Measurements from ENCODE around the gene RUSF1.
A peak's percentile ranks its signal among the peaks of the same experiment; 100 is the strongest.
"Not testable (repeated sequence)": the region's sequence is repeated elsewhere in the genome, so short reads cannot be mapped to it uniquely, and the experiment has no call there.

The RUSF1 gene

DNA sequence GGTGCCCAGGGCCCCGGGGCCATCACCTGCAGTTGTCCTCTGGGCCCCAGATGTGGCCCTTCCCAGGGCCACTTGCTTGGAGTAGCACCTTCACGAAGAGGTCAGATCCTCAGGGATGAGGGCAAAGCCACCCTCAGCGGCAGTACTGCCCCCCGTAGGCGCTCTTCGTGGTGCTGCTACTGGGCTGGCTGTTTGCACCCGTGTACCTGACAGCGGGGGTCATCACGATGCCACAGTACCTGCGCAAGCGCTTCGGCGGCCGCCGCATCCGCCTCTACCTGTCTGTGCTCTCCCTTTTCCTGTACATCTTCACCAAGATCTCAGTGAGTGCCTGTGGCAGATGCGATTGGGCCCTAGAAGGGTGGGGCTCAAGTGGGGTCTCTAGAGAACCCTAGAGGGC, 22.6 kb downstream of the RUSF1 start:
- no peak for DNase-seq

DNA sequence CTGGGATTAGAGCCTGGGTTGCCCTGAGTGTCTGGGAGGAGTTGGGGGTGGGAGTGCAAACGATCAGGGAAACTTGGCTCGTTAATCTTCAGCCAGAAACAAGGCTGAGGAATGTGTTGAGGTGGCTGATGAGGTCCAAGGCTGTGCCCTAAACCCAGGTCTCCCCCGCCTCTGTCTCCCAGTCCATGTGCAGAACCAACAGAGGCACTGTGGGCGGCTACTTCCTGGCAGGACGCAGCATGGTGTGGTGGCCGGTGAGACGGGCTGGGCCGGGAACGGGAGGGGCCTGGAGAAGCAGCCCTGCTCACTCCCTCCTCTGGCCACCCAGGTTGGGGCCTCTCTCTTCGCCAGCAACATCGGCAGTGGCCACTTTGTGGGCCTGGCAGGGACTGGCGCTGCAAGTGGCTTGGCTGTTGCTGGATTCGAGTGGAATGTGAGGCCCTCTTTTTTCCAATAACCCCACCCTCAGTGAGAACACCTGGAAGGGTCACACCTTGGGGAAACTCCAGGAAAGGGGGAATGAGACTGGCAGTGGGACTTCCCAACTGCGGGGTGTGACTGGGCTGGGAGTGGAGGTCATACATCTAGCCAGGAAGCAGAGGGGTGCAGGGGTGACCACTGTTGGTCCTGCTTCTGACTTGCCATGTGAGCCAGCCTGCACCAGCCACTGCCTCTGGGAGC, 23.6 kb downstream of the RUSF1 start:
- no peak for DNase-seq

DNA sequence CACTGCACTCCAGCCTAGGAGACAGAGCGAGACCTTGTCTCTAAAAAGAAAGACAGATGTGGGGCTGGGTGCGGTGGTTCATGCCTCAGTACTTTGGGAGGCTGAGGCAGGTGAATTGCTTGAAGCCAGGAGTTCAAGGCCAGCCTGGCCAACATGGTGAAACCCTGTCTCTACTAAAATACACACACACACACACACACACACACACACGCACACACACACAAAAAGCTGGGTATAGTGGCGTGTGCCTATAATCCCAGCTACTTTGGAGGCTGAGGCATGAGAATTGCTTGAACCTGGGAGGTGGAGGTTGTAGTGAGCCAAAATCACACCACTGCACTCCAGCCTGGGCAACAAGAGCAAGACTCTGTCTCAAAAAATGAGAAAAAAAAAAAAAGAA, 24.1 kb downstream of the RUSF1 start:
- not testable (repeated sequence) for DNase-seq

DNA sequence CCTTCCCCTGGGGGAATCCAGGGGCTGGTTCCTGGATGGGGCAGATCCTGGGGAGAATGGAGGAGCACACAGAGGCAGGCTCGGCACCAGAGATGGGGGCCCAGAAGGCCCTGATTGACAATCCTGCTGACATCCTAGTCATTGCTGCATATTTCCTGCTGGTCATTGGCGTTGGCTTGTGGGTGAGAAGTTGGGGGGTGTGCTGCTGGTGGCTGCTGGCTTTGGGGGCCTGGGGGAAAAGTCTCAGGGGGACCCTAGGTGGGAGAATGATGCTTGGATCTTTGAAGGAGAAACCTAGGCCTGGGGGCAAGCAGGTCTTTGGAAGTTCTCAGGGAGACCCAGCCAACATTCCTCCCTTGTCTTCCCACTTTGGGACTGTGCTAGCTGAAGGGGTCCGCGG, 25.1 kb downstream of the RUSF1 start, which contains the start of gene SLC5A2:
Gene SLC5A2 (plus strand): TSS at position 43 of the 400 bp plus-strand sequence. CDS start 14 bp downstream, at position 57.
- no peak for DNase-seq

DNA sequence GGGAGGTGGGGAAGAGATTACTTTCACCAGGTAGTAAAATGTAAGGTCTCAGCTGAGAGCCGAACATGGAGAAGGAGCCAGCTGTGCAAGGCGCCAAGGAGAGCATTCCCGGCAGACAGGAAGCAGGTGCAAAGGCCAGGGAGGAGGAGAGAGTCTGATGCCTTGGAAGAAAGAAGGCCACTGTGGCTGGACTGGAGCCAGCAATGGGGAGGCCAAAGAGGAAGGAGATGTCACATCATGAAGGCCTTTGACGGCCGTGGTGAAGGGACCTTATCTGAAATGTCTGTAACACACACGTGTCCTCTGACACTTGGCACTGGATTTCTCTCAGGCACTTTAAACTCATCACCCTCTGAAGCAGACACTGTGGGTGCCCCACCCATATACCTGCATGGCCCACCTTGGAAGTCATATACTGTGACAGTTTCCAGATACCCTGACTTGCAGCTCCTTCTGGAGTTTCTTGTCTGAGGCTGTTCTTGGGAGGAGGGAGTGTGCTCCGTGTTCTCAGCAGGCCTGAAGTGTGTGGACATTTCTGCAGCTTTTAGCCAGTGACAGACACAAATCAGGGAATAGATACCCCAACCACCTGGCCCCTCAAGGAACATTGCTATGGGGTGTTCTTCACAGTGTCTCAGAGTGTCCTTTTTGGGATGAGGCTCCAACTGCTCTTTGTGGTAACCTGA, 27.2 kb downstream of the RUSF1 start:
- no peak for DNase-seq

DNA sequence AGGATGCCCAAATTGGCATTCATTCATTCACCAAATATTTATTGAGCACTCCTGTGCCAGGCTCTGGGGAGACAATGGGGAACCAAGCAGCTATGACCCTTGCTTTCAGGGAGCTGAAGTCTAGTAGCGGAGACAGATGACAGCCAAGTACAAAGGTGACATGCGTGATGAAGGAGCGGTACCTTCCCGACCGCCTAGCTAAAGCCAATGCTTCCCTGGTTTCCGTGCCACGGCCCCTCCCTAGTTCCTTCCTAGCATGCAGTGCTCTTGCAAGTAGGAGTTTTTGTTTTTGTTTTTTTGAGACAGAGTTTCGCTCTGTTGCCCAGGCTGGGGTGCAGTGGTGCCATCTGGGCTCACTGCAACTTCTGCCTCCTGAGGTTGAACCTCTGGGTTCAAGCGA, 28.4 kb downstream of the RUSF1 start:
- no peak for DNase-seq

DNA sequence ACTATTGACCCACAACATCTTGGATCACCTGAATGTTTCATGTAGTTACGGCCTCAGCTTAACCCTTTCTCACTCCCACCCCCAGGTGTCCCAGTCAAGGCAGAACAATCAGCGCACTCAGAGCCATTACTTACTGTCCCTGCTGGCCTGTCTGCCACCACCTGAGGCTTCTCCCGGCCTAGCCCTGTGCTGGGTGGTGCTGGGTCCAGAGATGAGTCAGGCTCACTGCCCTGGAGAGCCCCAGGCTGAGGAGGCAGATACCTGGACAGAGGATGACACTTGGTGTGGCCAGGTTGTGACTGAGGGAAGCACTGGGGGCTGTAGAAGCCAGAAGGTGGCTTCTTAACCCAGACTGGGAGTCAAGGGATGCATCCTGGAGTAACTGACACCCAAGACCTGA, 29.2 kb downstream of the RUSF1 start:
- DNase-seq, result no peak

DNA sequence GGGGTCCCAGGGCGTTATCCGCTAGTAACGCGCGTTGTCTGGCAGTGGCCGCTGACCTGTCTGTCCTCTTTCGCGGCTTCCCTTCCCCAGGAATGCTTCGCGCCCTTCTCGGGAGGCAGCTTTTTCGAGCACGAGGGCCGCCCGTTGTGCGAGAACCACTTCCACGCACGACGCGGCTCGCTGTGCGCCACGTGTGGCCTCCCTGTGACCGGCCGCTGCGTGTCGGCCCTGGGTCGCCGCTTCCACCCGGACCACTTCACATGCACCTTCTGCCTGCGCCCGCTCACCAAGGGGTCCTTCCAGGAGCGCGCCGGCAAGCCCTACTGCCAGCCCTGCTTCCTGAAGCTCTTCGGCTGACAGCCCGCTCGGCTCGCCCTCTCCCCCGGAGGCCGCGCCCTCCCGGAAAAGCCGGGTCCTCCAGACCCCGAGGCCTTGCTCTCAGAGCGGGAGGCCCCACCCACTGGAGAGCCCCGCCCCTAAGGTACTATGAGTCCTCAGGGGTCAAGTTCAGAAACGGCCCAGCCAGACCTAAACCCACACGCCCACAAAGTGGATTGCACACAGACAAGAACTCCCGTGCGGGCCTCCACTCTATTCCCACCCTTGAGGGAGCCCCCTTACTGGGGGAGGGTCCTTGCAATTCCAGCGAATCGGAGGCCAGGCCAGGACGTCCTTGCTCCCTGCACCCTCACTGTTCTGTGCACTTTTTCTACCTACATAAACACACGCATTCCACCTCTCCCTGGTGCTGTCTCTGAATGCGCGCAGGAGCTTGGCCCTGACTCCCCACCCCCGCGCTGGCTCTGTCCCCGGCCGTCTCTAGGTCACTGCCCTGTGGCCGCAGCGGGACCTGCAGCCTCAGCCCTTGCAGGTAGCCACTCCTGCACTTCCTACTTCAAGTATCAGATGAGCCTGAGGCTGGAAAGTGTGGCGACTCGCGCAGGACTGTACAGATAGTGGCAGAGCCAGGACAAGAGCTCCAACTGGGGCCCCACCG, 30.7 kb downstream of the RUSF1 start:
- peak; percentile 35 for DNase-seq

DNA sequence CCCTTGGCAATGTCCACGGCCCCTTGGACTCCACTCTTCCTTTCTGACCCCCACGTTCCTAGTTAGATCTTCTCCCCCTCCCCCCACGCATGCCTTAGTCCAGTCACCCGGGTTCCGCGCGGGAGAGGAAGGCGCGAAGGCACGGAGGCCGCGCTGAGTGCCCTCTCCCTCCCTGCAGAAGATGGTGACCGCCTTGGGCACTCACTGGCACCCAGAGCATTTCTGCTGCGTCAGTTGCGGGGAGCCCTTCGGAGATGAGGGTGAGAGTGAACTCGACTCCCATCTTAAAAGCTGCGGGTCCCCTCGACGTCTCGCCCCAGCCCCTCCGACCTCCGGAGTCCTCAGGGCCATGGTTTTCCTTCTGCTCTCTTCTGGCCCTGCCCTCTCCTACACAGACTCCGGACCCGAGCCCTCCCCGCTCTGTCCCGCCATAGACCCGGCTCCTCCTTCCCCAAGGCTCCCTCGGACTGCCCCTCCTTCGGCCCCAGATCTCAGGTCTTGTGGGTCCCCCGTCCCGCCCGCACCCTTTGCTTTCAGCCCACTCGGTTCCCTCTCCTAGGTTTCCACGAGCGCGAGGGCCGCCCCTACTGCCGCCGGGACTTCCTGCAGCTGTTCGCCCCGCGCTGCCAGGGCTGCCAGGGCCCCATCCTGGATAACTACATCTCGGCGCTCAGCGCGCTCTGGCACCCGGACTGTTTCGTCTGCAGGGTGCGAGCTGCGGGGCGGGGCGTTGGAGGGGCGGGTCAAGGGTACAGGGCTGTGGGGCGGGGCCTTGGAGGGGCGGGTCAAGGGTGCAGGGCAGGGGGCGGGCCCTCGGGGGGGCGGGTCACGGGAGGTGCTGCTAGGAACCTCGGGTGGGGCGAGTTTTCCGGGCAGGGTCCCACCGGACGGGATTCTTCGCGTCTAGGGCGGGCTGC, 31.6 kb downstream of the RUSF1 start:
- DNase-seq, result peak; percentile 44

DNA sequence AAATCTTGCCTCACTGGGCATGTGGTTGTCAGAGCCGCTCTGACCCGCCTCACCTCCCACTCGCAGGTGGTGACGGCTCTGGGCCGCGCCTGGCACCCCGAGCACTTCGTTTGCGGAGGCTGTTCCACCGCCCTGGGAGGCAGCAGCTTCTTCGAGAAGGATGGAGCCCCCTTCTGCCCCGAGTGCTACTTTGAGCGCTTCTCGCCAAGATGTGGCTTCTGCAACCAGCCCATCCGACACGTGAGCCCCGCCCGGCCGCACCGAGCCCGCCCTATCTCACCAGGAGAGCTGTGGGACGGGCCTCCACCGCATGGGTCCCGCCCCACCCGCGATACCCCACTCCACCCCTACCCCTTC, 32.3 kb downstream of the RUSF1 start:
- DNase-seq, result no peak

DNA sequence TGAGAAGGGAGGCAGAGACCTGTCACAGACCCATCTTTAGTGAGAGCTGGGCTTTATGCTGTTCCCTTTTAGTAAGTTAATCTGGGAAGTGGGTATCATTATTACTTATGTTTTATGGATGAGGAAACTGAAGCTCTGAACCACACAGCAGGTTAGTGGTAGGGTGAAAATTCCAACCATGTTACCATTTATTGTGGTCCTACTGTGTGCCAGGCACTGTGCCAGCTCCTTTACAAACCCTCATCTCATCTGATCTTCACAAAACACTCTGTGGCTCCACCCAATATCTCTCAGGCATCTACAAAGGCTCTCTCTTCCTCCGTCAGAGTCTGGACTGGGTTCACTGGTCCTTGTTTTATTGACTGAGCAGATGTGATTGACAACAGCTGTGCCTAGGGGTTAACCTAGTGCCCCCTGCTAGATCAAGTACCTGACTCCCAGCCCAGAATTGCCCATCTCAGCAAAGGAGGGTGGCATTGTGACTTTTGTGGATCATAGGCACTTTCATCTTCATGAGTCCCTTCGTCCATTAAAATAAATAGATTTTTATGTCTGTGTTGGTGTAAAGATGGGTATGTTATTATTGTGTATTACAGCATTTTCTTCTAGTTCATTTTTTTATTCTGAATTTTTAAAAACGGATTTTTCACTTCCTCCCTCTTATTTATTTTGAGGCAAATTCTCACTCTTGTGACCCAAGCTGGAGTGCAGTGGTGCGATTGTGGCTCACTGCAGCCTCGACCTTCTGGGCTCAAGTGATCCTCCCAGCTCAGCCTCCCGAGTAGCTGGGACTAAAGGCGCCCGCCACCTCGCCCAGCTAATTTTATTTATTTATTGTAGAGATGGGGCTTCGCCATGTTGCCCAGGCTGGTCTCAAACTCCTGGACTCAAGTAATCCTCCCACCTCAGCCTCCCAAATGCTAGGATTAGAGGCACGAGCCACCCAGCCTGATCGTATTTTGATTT, 33.1 kb downstream of the RUSF1 start:
- no peak for DNase-seq

DNA sequence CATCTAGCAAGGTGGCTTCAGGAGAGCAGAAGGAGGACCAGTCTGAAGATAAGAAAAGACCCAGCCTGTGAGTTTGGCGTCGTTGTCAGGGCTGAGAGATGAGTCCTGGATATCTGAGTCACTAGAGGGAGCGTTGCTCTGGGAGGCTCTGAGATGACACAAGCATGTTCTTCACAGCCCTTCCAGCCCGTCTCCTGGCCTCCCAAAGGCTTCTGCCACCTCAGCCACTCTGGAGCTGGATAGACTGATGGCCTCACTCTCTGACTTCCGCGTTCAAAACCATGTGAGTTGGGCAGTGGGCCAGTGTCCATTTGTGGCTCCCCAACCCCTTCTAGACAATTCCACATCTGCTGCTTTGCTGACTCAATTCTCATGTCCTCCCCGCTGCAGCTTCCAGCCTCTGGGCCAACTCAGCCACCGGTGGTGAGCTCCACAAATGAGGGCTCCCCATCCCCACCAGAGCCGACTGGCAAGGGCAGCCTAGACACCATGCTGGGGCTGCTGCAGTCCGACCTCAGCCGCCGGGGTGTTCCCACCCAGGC, 33.9 kb downstream of the RUSF1 start:
- DNase-seq, result no peak

DNA sequence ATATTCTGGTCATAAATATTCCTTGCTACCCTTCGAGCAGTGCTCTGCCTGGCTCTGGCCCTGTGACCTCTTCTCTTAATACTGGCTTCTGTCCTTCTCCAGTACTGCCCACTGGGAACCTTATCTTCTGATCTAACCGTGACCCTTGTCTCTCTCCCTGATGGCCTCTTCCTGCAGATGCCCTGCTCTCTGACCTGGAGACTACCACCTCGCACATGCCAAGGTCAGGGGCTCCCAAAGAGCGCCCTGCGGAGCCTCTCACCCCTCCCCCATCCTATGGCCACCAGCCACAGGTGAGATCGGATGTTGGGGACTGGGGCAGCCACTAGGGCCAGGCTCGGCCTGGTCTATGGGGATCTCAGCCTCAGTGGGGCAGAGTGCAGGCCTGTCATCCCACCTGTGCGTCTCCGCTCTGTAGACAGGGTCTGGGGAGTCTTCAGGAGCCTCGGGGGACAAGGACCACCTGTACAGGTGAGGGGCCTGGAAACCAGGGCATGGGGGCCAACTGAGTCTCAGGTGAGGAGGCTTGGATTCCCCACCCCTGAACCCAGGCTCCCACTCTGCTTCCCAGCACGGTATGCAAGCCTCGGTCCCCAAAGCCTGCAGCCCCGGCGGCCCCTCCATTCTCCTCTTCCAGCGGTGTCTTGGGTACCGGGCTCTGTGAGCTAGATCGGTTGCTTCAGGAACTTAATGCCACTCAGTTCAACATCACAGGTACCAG, 34.8 kb downstream of the RUSF1 start:
- no peak for DNase-seq

DNA sequence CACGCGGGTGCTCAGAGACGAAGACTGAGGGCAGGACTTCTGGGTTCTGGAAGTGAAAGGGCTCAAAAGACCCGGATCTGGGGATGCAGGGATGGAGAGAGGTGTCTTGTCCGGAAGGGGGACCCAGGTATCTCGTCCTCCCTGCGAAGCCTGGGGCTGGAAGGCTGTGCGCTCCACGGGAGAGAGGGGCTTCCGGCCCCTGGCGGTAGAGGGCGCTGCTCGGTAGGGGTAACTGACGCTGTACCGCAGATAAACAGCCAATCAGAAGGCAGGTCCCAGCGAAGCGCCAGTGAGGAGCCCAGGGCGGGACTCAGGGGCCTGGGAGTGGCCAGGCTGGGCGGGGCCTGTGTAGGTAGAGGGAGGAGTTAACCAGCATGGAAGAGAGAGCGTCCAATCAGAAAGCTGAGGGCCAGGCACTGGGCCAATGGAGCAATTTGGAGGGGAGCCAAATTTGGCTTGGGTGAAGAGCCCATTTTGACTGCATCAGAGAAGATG, 35.4 kb downstream of the RUSF1 start:
- DNase-seq, result peak; percentile 93

DNA sequence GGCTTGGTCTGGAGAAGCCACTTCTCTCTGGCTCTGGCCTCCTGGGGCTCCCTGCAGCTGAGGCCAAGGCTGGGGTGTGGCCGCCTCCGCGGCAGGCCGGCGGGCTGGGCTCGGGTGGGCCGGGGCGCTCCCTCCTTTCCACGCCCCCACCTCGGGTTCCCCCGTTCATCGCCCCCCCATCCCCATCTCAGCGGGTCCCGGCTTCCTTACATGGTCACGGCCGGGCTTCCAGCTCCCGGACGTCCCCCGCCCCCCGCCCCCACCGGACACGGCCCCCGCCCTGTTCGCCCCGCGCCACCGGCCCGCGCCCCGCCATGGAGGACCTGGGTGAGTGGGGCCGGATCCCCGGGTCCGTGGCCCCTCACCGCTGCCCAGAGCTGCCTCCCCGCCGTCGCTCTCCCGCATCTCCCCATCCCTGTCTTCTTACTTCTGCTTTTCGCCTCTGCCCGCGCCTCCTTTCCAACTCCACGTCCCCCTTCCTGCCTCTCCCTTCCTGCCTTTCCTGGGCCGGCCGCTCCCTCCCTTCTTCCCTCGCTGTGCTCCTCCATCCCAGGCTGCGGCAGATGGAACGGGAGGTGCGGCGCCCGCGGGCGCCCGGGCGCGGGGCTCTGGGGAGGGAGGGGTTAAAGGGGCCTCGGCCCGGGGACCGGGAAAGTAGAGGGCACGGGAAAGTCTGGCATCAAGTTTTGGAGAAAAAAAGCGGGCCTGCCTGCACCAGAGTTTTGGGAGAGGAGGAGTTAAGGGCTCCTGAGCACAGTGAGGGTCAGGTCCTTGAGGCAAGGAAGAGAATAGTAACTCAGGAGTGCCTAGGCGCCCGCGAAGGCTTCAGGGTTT, 36.1 kb downstream of the RUSF1 start, which contains the start of gene TGFB1I1:
Gene TGFB1I1 (plus strand): TSS at position 278 of the 834 bp plus-strand sequence. CDS start 37 bp downstream, at position 315.
- DNase-seq, result no peak

DNA sequence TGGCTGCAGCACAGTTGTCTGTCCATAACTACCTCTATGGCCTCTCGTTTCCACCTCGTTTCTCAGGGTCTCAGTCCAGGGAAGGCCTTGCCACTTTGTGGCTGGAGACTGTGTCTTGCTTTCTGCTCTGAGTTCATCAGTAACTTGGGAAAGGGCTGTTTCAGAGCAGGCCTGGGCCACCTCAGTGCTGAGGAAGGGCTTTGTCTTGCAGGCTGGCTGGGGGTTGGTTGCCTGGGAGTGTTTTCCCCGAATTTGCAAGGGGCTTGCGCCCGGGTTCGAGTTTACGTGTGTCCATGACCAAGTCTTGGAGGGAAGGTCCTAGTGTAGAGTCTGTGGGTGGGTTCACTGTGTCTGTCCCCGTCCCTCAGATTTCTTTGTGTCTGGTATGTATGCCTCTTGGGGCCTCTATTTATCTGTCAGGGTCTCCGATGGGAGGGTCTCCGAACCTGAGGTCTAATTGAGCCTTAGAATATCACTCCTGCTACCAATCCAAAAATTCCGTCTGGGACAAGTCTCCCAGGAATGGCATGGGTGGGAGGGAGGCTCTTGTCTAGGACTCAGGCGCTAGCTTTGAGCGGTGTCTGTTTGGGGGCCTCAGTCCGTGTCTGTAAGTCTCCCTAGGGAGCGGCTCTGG, 36.8 kb downstream of the RUSF1 start:
- DNase-seq, result no peak

DNA sequence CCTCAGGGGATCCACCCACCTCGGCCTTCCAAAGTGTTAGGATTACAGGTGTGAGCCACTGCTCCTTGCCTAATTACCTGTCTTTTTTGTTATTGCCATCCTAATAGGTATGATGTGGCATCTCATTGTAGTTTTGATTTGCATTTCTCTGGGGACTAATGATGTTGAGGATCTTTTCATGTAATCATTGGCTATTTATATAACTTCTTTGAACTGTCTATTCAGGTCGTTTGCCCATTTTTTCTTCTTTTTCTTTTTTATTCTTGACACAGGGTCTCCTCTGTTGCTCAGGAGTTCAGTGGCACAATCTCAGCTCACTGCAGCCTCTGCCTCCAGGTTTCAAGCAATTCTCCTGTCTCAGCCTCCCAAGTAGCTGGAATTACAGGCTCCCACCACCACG, 37.6 kb downstream of the RUSF1 start:
- DNase-seq, result no peak

DNA sequence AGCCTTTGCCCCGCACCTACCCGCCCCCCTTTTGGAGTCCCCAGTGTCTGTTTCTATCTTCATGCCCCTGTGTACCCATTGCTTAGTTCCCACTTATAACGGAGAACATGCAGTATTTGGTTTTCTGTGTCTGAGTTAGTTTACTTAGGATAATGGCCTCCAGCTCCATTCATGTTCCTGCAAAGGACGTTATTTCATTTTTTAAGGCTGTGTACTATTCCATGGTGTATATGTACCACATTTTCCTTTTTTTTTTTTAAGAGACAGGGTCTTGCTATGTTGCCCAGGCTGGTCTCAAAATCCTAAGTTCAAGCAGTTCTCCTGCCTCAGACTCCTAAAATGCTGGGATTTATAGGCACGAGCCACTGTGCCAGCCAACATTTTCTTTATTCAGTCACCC, 40.3 kb downstream of the RUSF1 start:
- DNase-seq, result no peak
